Umbilical cord (tissue), 2 donors: ENCODE measurements around the gene SLC38A1. TPM values are rescaled to one million over a fixed set of nuclear protein-coding genes. Genes with fewer than 3 reads are reported as not detected.
"Not testable (repeated sequence)": the region's sequence is repeated elsewhere in the genome, so short reads cannot be mapped to it uniquely, and the experiment has no call there.

Experiments used
- DNase-seq: peaks from one replicate; pipeline ENCODE4 v3.0.0-alpha.2; 2015; ENCODE audit warnings: low spot score
- total RNA-seq: library from RNA; depleted of rRNA; stranded (reverse); fragments of >200 nt; gene quantifications from one replicate; pipeline ENCODE4 v1.2.3, GENCODE V29; 2014; ENCODE audit warnings: low replicate concordance; ENCODE audit not compliant: insufficient read depth

Gene SLC38A1
- total RNA-seq, 1 donor from 2014 or later: 159 TPM

- DNase-seq: no peak
These were observed 101.4 kb downstream of the SLC38A1 start for GRCh38 chr12:46167412-46167811.

GRCh38 chr12:46165191-46165590, 103.7 kb downstream of the SLC38A1 start:
- DNase-seq: no peak

DNA sequence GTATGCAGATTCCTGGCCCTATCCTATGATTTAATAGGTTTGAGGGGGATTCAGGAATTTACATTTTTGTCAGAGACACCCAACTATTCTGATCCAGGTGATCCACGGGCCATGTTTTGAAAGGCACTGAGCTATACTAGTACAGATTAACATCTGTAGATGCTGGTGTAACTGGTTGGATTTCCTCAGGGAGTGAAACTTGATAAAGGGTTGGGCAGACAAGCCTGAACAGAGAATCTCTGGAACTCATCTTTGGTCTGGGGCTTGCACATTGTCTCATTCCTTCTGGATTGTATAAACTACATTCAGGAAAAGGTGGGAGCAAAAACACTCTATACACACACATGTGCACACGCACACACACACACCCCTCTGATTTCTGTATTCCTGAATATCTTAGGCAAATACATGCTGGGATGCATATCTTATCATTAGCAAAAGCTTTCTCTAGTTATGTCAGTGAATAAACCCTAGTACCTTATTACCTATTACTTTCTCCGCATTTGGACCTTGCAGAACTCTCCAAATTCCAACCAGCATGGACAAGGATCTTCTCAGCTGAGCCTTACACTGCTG, 104.6 kb downstream of the SLC38A1 start:
- DNase-seq: peak; percentile 77

DNA sequence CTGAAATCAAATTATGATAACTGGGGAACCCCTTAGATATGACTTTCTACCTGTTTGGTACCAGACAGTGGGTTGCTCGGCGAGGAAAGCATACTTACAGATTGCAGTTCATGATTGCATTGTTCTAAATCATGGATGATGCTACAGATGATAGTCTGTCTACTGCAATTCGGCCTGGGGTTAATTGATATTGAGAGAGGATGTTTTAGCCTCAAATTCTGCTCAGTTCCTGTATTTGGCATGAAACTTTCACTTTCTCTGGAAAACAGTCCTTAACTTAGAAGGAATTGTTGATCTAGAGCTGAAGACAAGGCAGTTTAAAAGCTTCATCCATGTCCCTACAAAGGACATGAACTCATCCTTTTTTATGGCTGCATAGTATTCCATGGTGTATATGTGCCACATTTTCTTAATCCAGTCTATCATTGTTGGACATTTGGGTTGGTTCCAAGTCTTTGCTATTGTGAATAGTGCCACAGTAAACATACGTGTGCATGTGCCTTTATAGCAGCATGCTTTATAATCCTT, 106.2 kb downstream of the SLC38A1 start:
- DNase-seq: not testable (repeated sequence)

DNA sequence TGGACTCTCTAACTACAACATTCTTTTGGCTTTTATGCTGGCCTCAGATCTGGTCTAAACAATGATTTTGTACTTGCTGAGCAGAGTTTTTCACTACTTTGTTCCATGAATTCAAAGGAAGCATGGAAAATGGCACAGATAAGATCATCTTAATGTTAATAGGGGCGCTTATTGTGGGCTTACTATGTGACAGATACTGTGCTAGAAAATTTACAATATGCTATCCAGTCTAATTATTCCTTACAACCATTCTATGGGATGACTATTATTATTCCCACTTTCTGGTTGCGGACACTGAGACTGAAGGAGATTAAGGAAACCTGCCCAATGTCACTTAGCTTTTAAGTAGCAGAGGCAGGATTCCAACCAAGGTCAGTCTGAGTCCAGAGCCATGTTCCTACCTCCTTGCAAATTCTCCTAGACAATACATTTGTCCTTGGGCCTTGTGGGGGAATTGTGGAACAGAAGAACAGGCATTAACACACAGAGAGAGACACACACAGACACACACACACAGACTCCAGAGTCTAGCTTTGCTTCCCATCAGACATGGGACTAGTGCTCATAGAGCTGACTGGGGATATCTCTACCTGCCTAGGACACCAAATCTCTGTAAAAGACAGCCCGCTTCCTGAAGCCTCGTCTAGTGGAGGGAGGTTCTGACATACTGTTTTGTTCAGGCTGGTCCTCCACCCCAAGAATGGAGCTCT, 107.7 kb downstream of the SLC38A1 start:
- DNase-seq: no peak

DNA sequence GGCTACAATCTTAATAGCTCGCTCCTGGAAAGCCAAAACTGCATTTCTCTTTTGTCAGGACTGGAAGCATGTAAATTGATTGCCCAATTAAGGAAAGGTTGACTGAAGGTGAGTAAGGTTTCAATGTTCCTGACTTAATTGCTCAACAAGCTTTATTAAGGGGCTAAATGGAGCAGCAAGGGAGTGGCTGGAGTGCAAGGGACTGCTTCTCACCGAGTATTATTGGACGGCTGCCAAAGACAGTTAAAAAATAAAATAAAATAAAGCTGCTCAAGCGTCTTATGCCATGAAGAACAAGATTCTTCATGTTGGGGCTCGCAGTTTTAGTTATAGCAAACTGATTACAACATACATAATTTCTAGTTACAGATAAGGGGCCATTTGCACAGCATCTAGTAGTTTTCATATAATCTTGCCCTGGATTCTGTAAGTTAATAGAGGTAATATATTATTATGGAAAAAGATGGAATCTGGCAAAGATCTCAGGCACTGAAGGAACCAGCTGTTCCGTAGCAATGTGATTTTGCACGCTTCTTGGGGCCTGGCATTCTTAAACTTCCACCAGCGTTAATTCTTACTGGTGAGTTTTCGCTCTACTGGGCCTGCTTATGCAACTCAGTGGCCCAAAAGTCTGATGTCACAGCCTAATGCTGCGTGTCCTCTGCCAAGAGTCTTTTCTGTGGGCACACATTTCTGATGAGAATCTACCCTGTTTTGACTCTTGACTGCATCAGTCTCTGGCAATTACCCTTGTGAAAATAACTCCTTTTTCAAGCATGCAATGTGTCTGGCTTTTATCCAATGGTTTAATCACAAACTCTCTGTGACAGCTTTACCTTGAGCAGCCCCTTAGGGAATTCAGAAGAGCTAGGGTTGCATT, 108.5 kb downstream of the SLC38A1 start:
- peak; percentile 98 for DNase-seq

- peak; percentile 55 for DNase-seq
These were observed 109.4 kb downstream of the SLC38A1 start for GRCh38 chr12:46159309-46159901.

- DNase-seq: peak; percentile 98
These were observed 110.3 kb downstream of the SLC38A1 start for GRCh38 chr12:46158501-46158900.

- peak; percentile 98 for DNase-seq
These were observed 114.4 kb downstream of the SLC38A1 start for GRCh38 chr12:46154221-46154985.

GRCh38 chr12:46153268-46153872, 115.5 kb downstream of the SLC38A1 start:
- peak; percentile 52 for DNase-seq

GRCh38 chr12:46152456-46152855, 116.4 kb downstream of the SLC38A1 start:
- DNase-seq: no peak

DNA sequence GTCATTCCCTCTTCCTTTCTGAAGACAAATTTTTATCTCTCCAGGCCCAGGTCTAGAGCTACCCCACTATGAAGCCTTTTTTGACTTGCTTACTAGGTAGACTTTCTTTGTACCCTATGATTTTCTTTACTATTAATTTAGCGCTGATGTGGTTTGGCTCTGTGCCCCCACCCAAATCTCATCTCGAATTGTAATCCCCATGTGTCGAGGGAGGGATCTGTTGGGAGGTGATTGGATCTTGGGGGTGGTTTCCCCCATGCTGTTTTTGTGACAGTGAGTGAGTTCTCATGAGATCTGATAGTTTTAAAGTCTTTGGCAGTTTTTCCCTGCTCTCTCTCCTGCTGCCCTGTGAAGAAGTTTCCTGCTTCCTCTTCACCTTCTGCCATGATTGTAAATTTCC, 118.1 kb downstream of the SLC38A1 start:
- no peak for DNase-seq

DNA sequence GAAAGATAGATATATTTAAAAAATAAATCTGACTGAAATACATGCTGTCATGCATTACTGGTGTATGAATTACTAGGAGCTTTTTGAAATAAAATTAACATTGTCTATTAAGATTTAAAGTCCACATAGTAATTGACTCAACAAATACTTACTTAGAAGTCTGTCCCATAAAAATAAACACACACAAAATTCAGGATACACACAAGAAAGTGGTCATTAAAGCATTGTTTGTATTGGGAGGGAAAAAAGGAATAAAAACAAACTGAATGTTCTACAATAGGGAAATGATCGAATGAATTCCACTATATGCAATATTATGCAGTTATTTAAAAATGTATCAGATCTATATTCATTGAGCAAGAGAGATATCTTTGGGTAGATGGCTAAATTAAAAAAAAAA, 118.9 kb downstream of the SLC38A1 start:
- no peak for DNase-seq

GRCh38 chr12:46149079-46149464, 119.8 kb downstream of the SLC38A1 start:
- DNase-seq: no peak

- DNase-seq: peak; percentile 85
These were observed 120.3 kb downstream of the SLC38A1 start for GRCh38 chr12:46148327-46149078.

DNA sequence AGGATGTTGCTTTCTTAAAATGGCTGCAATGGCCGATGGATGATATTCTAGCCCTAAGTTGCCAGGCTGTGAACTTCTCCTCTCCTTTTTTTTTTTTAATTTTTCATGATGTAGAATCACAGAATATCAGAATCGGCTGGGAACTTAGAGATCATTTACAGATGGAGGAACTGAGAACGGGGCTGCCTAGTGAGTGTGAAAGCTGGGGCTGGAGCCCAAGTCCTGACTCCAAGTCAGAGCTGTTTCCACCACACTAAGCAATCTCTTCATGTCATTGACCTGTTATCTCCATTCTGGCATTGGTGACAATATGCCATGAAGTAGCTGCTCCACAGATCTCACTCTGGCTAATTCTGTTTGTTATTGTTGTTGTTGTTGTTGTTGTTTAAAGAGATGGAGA, 121.7 kb downstream of the SLC38A1 start:
- DNase-seq: no peak

DNA sequence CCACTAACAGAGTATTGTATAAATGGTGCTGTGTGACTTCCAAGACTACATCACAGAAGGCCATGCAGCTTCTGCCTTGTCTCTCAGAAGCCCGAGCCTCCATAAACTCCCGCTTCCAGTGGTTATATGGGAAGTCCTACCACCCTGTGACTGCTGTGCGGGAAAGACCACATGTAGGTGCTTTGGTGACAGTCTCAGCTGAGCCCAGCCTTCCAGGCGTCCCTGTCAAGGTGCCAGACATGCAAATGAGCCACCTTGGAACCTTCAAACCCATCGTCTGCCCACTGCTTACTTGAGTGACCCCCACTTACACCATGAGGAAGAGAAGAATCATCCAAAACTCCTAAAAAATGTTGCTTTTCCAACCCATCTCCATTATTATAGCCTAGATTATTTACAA, 123.0 kb downstream of the SLC38A1 start:
- DNase-seq: no peak

GRCh38 chr12:46144433-46144832, 124.4 kb downstream of the SLC38A1 start:
- no peak for DNase-seq

DNA sequence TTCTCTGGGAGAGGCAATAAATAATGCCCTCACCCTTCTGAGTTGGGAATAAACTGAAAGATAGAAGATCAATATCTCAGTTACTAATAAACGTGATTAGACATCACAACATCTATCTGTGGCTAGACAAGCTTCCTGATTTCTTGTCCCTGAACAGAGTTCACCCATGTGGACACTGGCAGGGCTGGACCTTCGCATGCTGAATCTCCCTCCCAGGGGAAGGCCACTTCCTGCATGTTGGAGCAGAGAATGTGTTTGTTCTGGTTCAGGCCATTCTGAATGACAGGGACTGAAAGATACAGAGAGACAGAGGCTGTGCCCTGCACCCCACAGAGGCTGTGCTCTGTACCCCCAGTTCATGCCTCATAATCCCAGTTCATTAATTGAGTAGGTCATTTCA, 132.6 kb downstream of the SLC38A1 start:
- no peak for DNase-seq

DNA sequence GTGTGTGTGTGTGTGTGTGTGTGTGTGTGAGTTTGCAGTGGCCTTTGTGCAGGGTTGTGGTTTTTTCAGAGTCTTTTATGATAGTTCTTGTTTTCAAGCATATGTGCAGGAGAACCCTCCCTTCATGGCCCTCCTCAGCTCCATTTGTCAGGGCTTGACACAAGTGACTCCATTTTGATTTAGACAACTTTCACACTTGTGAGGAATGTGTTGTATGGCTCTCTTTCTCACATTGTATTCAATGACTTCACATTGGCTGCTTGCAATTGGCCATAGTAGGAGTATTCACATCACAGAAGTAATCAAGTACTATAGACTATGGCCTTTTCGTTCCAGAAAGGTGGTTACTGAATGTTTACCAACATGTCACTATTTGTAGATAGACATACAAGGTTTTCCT, 133.1 kb downstream of the SLC38A1 start:
- no peak for DNase-seq
